Mammary epithelial cell (primary cell): ENCODE data around the gene LSM3.

Source experiments
- CTCF ChIP-seq, 2 donors: IDR thresholded peaks in 1 of 2; conservative IDR thresholded peaks in 1 of 2; 2 replicates each; pipeline ENCODE4 v1.5.1; 2011 to 2012; ENCODE audit warnings: inconsistent platforms in 2 of 2, low read length in 2 of 2, mild to moderate bottlenecking in 2 of 2, control low read depth in 1 of 2, low read depth in 1 of 2; ENCODE audit not compliant: insufficient read depth in 1 of 2; ENCODE audit errors: extremely low read depth in 1 of 2
- EZH2 ChIP-seq: IDR thresholded peaks from 2 replicates; pipeline ENCODE4 v1.6.1; 2012; ENCODE audit warnings: low read length, inconsistent platforms, borderline replicate concordance

GRCh38 chr3:14188041-14188754, 9.6 kb downstream of the LSM3 start:
- no peak for TF ChIP-seq CTCF (conservative IDR thresholded peaks at IDR 0.05 in 1 of 2, IDR thresholded peaks at IDR 0.05 in 1 of 2; ENCODE audit: extremely low read depth in 1 of 2, insufficient read depth in 1 of 2, low read depth in 1 of 2, low read length in 2 of 2)
- no peak for TF ChIP-seq EZH2
